Measurements from ENCODE around the gene APMAP.

The APMAP gene

GRCh38 chr20:24992487-24993205, at the start of gene APMAP:
APMAP (minus strand) TSS chr20:24992751; CDS start chr20:24992688, 63 bp downstream.
- no peaks in the 10 kb centered on the region for H3K27me3 ChIP-seq (replicated peaks; ENCODE audit: control insufficient read depth, insufficient read depth, low read length)
- peak within 1 kb of the TSS; percentile 96 for H3K4me3 ChIP-seq (replicated peaks; ENCODE audit: low read depth, low read length)
- no peaks in the 10 kb centered on the region for H3K36me3 ChIP-seq (ENCODE audit: control insufficient read depth, insufficient read depth, low read length)
- TF ChIP-seq CTCF (IDR thresholded peaks at IDR 0.05; ENCODE audit: insufficient read depth, low read length, poor library complexity, severe bottlenecking): no peak
- DNase-seq (ENCODE audit: extremely low read depth, insufficient read length): peak; percentile 95

- no peaks in the 10 kb centered on the region for H3K27me3 ChIP-seq (replicated peaks; ENCODE audit: control insufficient read depth, insufficient read depth, low read length)
- no peak for TF ChIP-seq CTCF (IDR thresholded peaks at IDR 0.05; ENCODE audit: insufficient read depth, low read length, poor library complexity, severe bottlenecking)
- H3K4me3 ChIP-seq (replicated peaks; ENCODE audit: low read depth, low read length): no peak overlapping the region
- peaks cover 1% of the 10 kb centered on the region; the same call in 1 of the 2 replicates for H3K36me3 ChIP-seq (ENCODE audit: control insufficient read depth, insufficient read depth, low read length)
- no peak for DNase-seq (ENCODE audit: extremely low read depth, insufficient read length)
These were observed 49.4 kb upstream of the APMAP start for GRCh38 chr20:25041813-25042530.

GRCh38 chr20:25040438-25040831, 47.9 kb upstream of the APMAP start:
- DNase-seq (ENCODE audit: extremely low read depth, insufficient read length): no peak
- Histone ChIP-seq H3K36me3 (ENCODE audit: control insufficient read depth, insufficient read depth, low read length) (no peaks in the 10 kb centered on the region; the same call in 1 of the 2 replicates), H3K4me3 (replicated peaks; ENCODE audit: low read depth, low read length) (no peak overlapping the region), H3K27me3 (replicated peaks; ENCODE audit: control insufficient read depth, insufficient read depth, low read length) (no peaks in the 10 kb centered on the region)
- TF ChIP-seq CTCF (IDR thresholded peaks at IDR 0.05; ENCODE audit: insufficient read depth, low read length, poor library complexity, severe bottlenecking): no peak

- no peak for TF ChIP-seq CTCF (IDR thresholded peaks at IDR 0.05; ENCODE audit: insufficient read depth, low read length, poor library complexity, severe bottlenecking)
- H3K36me3 ChIP-seq (ENCODE audit: control insufficient read depth, insufficient read depth, low read length): no peaks in the 10 kb centered on the region; the same call in 1 of the 2 replicates
- no peaks in the 10 kb centered on the region for H3K27me3 ChIP-seq (replicated peaks; ENCODE audit: control insufficient read depth, insufficient read depth, low read length)
- no peak for DNase-seq (ENCODE audit: extremely low read depth, insufficient read length)
- no peak overlapping the region for H3K4me3 ChIP-seq (replicated peaks; ENCODE audit: low read depth, low read length)
These were observed 47.3 kb upstream of the APMAP start for GRCh38 chr20:25039697-25040437.

- no peak for TF ChIP-seq CTCF (IDR thresholded peaks at IDR 0.05; ENCODE audit: insufficient read depth, low read length, poor library complexity, severe bottlenecking)
- no peaks in the 10 kb centered on the region for H3K27me3 ChIP-seq (replicated peaks; ENCODE audit: control insufficient read depth, insufficient read depth, low read length)
- DNase-seq (ENCODE audit: extremely low read depth, insufficient read length): no peak
- no peaks in the 10 kb centered on the region; the same call in 1 of the 2 replicates for H3K36me3 ChIP-seq (ENCODE audit: control insufficient read depth, insufficient read depth, low read length)
- H3K4me3 ChIP-seq (replicated peaks; ENCODE audit: low read depth, low read length): no peak overlapping the region
These were observed 46.1 kb upstream of the APMAP start for GRCh38 chr20:25038591-25039015.
